Measurements from ENCODE around the gene BSN.
"Not testable (repeated sequence)": the region's sequence is repeated elsewhere in the genome, so short reads cannot be mapped to it uniquely, and the experiment has no call there.

BSN gene

GRCh38 chr3:49675912-49676311 is 121.6 kb downstream of the BSN start:
- DNase-seq, result no peak

- DNase-seq, result no peak
These were observed 126.4 kb downstream of the BSN start for GRCh38 chr3:49680493-49681231.

- no peak for DNase-seq
These were observed 126.9 kb downstream of the BSN start for GRCh38 chr3:49681232-49681522.

- DNase-seq, result no peak
These were observed 127.3 kb downstream of the BSN start for GRCh38 chr3:49681543-49681942.

GRCh38 chr3:49683162-49683561 is 128.9 kb downstream of the BSN start:
- DNase-seq, result no peak

GRCh38 chr3:49684453-49684852 is 130.2 kb downstream of the BSN start:
- not testable (repeated sequence) for DNase-seq

- not testable (repeated sequence) for DNase-seq
These were observed 130.8 kb downstream of the BSN start for GRCh38 chr3:49685103-49685502.

- not testable (repeated sequence) for DNase-seq
These were observed 131.6 kb downstream of the BSN start for GRCh38 chr3:49685846-49686245.

GRCh38 chr3:49686346-49686745 is 132.1 kb downstream of the BSN start:
- not testable (repeated sequence) for DNase-seq

GRCh38 chr3:49686769-49687423 is 132.6 kb downstream of the BSN start:
- not testable (repeated sequence) for DNase-seq

GRCh38 chr3:49687424-49687795 is 133.1 kb downstream of the BSN start:
- not testable (repeated sequence) for DNase-seq

GRCh38 chr3:49688338-49689045 is 134.2 kb downstream of the BSN start:
- not testable (repeated sequence) for DNase-seq

- DNase-seq, result no peak
These were observed 135.0 kb downstream of the BSN start, which contains the start of the genes MST1 and RNF123 for GRCh38 chr3:49689046-49689907. TSS of gene MST1 (minus strand) at chr3:49689474. CDS start at chr3:49688691, 783 bp downstream. TSS of gene RNF123 (plus strand) at chr3:49689557. CDS start at chr3:49691166, 1,609 bp downstream.

- not testable (repeated sequence) for DNase-seq
These were observed 135.8 kb downstream of the BSN start for GRCh38 chr3:49689908-49690624.

GRCh38 chr3:49690856-49691255 is 136.6 kb downstream of the BSN start:
- not testable (repeated sequence) for DNase-seq

GRCh38 chr3:49691481-49691880 is 137.2 kb downstream of the BSN start:
- not testable (repeated sequence) for DNase-seq

GRCh38 chr3:49694409-49695070 is 140.3 kb downstream of the BSN start:
- DNase-seq, result not testable (repeated sequence)

- DNase-seq, result not testable (repeated sequence)
These were observed 141.2 kb downstream of the BSN start for GRCh38 chr3:49695350-49696015.

GRCh38 chr3:49699281-49699979 is 145.2 kb downstream of the BSN start:
- no peak for DNase-seq

- DNase-seq, result no peak
These were observed 145.7 kb downstream of the BSN start for GRCh38 chr3:49700014-49700413.

All from activated naive CD4-positive, alpha-beta T cell (primary cell).